Measurements from ENCODE around the gene PEX10.

Gene PEX10

GRCh38 chr1:2437617-2438016 is 25.3 kb upstream of the PEX10 start:
- Histone ChIP-seq H3K4me2 (ENCODE audit: low read depth, low read length) (no peak overlapping the region), H3K79me2 (ENCODE audit: low read length) (no peaks in the 10 kb centered on the region), H3K9me2 (replicated peaks; ENCODE audit: insufficient read depth, low read length) (no peaks in the 10 kb centered on the region), H3K36me3 (replicated peaks; ENCODE audit: insufficient read depth, low read length) (no peaks in the 10 kb centered on the region), H2AFZ (ENCODE audit: low read length) (no peak overlapping the region), H3K27me3 (replicated peaks; ENCODE audit: insufficient read depth, low read length) (peaks cover 73% of the 10 kb centered on the region), H3K9me3 (replicated peaks; ENCODE audit: insufficient read depth, low read length) (no peaks in the 10 kb centered on the region), H3K27ac (ENCODE audit: low read length) (no peak overlapping the region), H3K4me3 (ENCODE audit: low read length) (no peak overlapping the region), H3F3A (ENCODE audit: insufficient read depth, low read length) (no peaks in the 10 kb centered on the region), H4K20me1 (ENCODE audit: insufficient read depth, low read length) (no peaks in the 10 kb centered on the region), H3K9ac (ENCODE audit: low read length) (no peak overlapping the region), H3K4me1 (ENCODE audit: low read length) (peaks cover 12% of the 10 kb centered on the region)
- no peak for DNase-seq
- TF ChIP-seq EZH2 (optimal IDR thresholded peaks at IDR 0.05; ENCODE audit: low read depth, low read length): no peak
- no peak for TF ChIP-seq CTCF (IDR thresholded peaks at IDR 0.05; ENCODE audit: low read length)
- no peak for TF ChIP-seq EZH2phosphoT487 (IDR thresholded peaks at IDR 0.05; ENCODE audit: low read length)

- Histone ChIP-seq H3K9me2 (replicated peaks; ENCODE audit: insufficient read depth, low read length) (no peaks in the 10 kb centered on the region), H3K27ac (ENCODE audit: low read length) (no peak overlapping the region), H3K9ac (ENCODE audit: low read length) (no peak overlapping the region), H2AFZ (ENCODE audit: low read length) (no peak overlapping the region), H3K4me2 (ENCODE audit: low read depth, low read length) (no peak overlapping the region), H4K20me1 (ENCODE audit: insufficient read depth, low read length) (no peaks in the 10 kb centered on the region), H3K9me3 (replicated peaks; ENCODE audit: insufficient read depth, low read length) (no peaks in the 10 kb centered on the region), H3K4me1 (ENCODE audit: low read length) (peaks cover 12% of the 10 kb centered on the region), H3K79me2 (ENCODE audit: low read length) (no peaks in the 10 kb centered on the region), H3K27me3 (replicated peaks; ENCODE audit: insufficient read depth, low read length) (peaks cover 73% of the 10 kb centered on the region), H3K36me3 (replicated peaks; ENCODE audit: insufficient read depth, low read length) (no peaks in the 10 kb centered on the region), H3F3A (ENCODE audit: insufficient read depth, low read length) (no peaks in the 10 kb centered on the region), H3K4me3 (ENCODE audit: low read length) (no peak overlapping the region)
- TF ChIP-seq CTCF (IDR thresholded peaks at IDR 0.05; ENCODE audit: low read length): no peak
- TF ChIP-seq EZH2 (optimal IDR thresholded peaks at IDR 0.05; ENCODE audit: low read depth, low read length): no peak
- no peak for TF ChIP-seq EZH2phosphoT487 (IDR thresholded peaks at IDR 0.05; ENCODE audit: low read length)
- DNase-seq: no peak
Measured at GRCh38 chr1:2436876-2437275, 24.5 kb upstream of the PEX10 start.

DNA sequence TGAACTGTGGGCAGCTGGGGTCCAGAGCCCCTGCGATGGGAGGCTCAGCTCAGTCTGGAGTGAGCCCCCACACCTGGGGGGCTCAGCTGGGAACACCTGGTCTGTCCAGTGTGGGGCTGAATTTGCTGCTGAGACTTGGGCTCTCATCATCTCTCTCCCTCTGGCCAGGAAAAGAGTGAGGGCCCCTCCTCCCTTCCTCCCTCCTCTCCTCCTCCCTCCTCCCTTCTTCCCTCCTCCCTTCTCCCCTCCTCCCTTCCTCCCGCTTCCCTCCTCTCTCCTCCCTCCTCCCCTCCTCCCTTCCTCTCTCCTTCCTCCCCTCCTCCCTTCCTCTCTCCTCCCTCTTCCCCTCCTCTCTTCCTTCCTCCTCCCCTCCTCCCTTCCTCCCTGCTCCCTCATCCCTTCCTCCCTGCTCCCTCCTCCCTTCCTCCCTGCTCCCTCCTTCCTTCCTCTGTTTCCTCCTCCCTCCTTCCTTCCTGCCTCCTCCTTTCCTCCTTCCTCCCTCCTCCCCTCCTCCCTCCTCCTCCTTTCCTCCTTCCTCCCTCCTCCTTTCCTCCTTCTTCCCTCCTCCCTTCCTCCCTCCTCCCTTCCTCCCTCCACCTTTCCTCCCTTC is 23.5 kb upstream of the PEX10 start:
- no peak overlapping the region for H3K27ac ChIP-seq (ENCODE audit: low read length)
- no peak overlapping the region for H3K4me2 ChIP-seq (ENCODE audit: low read depth, low read length)
- H3F3A ChIP-seq (ENCODE audit: insufficient read depth, low read length): no peaks in the 10 kb centered on the region
- H3K9me3 ChIP-seq (replicated peaks; ENCODE audit: insufficient read depth, low read length): no peaks in the 10 kb centered on the region
- H3K9ac ChIP-seq (ENCODE audit: low read length): no peak overlapping the region
- no peaks in the 10 kb centered on the region for H3K36me3 ChIP-seq (replicated peaks; ENCODE audit: insufficient read depth, low read length)
- no peaks in the 10 kb centered on the region for H4K20me1 ChIP-seq (ENCODE audit: insufficient read depth, low read length)
- DNase-seq: no peak
- H3K4me3 ChIP-seq (ENCODE audit: low read length): no peak overlapping the region
- H3K79me2 ChIP-seq (ENCODE audit: low read length): no peaks in the 10 kb centered on the region
- H2AFZ ChIP-seq (ENCODE audit: low read length): no peak overlapping the region
- H3K27me3 ChIP-seq (replicated peaks; ENCODE audit: insufficient read depth, low read length): peaks cover 73% of the 10 kb centered on the region
- TF ChIP-seq EZH2 (optimal IDR thresholded peaks at IDR 0.05; ENCODE audit: low read depth, low read length) (no peak), CTCF (IDR thresholded peaks at IDR 0.05; ENCODE audit: low read length) (no peak), EZH2phosphoT487 (IDR thresholded peaks at IDR 0.05; ENCODE audit: low read length) (no peak)
- peaks cover 12% of the 10 kb centered on the region for H3K4me1 ChIP-seq (ENCODE audit: low read length)
- no peaks in the 10 kb centered on the region for H3K9me2 ChIP-seq (replicated peaks; ENCODE audit: insufficient read depth, low read length)
